A673 (cell line): Measurements from ENCODE around the gene CLASRP.

ENCODE experiments used
- CTCF ChIP-seq: fragments of 300-800, 200-600 bp; sonication (generic); conservative IDR thresholded peaks from 2 replicates; pipeline ENCODE4 v1.5.1; 2017; ENCODE audit warnings: low read depth, mild to moderate bottlenecking, antibody characterized with exemption, low read length, moderate library complexity, mixed read lengths
- EZH2 ChIP-seq: fragments of 200-600 bp; sonication (generic); IDR thresholded peaks from 2 replicates; pipeline ENCODE4 v1.6.1; 2017; ENCODE audit warnings: borderline replicate concordance, low read depth, mild to moderate bottlenecking, mixed read lengths, antibody characterized with exemption, low read length; ENCODE audit not compliant: poor library complexity, severe bottlenecking

- TF ChIP-seq CTCF (no peak), EZH2 (no peak)
Observed at GRCh38 chr19:45038931-45039893, at the start of gene CLASRP.
